ENCODE measurements around the gene HDAC1.

- no peak for TF ChIP-seq POLR2A (IDR thresholded peaks at IDR 0.05; ENCODE audit: control extremely low read depth in 1 of 2, low read depth in 2 of 2, low read length in 2 of 2)
- TF ChIP-seq, protein P1, sequence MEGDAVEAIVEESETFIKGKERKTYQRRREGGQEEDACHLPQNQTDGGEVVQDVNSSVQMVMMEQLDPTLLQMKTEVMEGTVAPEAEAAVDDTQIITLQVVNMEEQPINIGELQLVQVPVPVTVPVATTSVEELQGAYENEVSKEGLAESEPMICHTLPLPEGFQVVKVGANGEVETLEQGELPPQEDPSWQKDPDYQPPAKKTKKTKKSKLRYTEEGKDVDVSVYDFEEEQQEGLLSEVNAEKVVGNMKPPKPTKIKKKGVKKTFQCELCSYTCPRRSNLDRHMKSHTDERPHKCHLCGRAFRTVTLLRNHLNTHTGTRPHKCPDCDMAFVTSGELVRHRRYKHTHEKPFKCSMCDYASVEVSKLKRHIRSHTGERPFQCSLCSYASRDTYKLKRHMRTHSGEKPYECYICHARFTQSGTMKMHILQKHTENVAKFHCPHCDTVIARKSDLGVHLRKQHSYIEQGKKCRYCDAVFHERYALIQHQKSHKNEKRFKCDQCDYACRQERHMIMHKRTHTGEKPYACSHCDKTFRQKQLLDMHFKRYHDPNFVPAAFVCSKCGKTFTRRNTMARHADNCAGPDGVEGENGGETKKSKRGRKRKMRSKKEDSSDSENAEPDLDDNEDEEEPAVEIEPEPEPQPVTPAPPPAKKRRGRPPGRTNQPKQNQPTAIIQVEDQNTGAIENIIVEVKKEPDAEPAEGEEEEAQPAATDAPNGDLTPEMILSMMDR (IDR thresholded peaks at IDR 0.05; ENCODE audit: control extremely low read depth in 1 of 3, insufficient read depth in 1 of 3, low read depth in 1 of 3, low read length in 3 of 3), result no peak
- TF ChIP-seq EP300 (IDR thresholded peaks at IDR 0.05; ENCODE audit: borderline replicate concordance in 1 of 2, low read depth in 2 of 2, low read length in 2 of 2), result no peak
- TF ChIP-seq BRCA1 (IDR thresholded peaks at IDR 0.05; ENCODE audit: low read depth, low read length), result no peak
Measured at GRCh38 chr1:32345289-32345827, 53.5 kb downstream of the HDAC1 start.
